VCaP (cell line): Measurements from ENCODE around the gene TOGARAM1.

Source experiments
- H3K27ac ChIP-seq: fragments of 450-650 bp; 2 replicates; pipeline ENCODE4 v1.5.1; 2017
- TF ChIP-seq, protein P1 (sequence below): fragments of 450-650 bp; conservative IDR thresholded peaks from 2 replicates; pipeline ENCODE4 v1.5.1; 2017; ENCODE audit warnings: mild to moderate bottlenecking, moderate library complexity

TOGARAM1 gene

DNA sequence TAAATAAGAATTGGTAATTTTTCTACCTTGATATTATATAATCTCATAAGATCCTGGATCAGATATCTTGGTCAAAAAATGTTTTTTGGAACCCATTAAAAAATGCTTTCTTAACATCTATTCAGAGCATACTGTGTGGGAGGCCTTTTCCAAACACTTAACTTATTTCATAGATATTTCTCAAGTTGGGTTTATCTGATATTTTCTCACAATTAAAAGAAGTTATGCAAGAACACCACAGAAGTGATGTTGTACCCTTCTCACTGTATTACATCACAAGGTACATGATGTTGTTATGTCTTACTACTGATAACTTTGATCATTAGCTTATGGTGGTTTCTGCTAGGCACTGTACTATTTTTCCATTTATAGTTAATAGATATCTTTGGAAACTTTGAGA is 98.6 kb downstream of the TOGARAM1 start:
- TF ChIP-seq, protein P1, sequence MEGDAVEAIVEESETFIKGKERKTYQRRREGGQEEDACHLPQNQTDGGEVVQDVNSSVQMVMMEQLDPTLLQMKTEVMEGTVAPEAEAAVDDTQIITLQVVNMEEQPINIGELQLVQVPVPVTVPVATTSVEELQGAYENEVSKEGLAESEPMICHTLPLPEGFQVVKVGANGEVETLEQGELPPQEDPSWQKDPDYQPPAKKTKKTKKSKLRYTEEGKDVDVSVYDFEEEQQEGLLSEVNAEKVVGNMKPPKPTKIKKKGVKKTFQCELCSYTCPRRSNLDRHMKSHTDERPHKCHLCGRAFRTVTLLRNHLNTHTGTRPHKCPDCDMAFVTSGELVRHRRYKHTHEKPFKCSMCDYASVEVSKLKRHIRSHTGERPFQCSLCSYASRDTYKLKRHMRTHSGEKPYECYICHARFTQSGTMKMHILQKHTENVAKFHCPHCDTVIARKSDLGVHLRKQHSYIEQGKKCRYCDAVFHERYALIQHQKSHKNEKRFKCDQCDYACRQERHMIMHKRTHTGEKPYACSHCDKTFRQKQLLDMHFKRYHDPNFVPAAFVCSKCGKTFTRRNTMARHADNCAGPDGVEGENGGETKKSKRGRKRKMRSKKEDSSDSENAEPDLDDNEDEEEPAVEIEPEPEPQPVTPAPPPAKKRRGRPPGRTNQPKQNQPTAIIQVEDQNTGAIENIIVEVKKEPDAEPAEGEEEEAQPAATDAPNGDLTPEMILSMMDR, result no peak
- no peak overlapping the region for H3K27ac ChIP-seq

DNA sequence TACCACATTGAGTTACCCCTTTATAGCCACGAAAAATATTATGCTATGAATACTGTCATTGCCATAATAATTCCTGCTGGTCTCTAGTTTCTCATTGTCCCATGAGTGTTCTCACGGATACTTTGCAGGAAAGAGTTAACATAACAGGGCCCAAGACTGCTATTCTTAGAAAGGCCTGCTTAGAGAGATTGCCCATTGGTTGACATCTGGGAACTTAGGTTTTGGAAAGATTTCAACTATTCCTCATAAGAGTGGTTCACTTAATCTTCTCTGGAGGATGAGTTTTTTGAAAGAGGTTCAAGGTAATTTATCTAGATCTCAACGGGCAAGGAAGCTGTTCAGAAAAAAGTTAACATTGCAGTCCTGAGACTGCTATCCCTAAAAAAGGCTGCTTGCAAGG is 103.5 kb downstream of the TOGARAM1 start:
- H3K27ac ChIP-seq, result no peak overlapping the region
- TF ChIP-seq, protein P1, result no peak

DNA sequence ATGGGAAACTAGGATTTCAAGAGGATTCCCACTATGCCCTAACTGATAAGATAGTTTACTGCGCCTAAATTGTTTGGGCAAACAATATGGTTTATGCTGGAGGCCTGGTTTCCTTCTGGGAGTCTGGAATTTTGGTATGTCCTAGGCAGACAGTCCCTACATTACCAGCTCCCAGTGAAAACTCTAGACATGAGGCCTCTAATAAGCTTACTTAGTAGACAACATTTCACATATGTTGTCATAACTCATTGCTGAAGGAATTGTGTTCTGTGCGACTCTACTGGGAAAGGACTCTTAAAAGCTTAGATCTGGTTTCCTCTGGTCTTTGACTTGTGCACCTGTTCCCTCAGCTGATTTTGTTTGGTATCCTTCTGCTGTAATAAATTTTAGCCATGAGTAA is 104.0 kb downstream of the TOGARAM1 start:
- TF ChIP-seq, protein P1, result no peak
- no peak overlapping the region for H3K27ac ChIP-seq

DNA sequence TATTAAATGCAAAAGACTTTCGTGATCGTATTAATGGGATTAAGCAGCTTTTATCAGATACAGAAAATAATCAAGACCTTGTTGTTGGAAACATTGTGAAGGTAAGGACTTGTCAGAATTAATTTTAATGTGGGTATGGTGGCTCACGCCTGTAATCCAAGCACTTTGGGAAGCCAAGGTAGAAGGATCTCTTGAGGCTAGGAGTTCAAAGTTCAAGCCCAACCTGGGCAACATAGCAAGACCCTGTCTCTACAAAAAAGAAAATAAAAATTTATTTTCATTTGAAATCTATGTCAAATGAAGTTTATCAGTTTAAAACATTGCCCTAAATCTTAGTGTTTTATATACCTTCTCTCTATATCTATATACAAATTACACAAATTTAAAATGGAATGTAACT is 104.7 kb downstream of the TOGARAM1 start:
- H3K27ac ChIP-seq, result no peak overlapping the region
- TF ChIP-seq, protein P1, result no peak

DNA sequence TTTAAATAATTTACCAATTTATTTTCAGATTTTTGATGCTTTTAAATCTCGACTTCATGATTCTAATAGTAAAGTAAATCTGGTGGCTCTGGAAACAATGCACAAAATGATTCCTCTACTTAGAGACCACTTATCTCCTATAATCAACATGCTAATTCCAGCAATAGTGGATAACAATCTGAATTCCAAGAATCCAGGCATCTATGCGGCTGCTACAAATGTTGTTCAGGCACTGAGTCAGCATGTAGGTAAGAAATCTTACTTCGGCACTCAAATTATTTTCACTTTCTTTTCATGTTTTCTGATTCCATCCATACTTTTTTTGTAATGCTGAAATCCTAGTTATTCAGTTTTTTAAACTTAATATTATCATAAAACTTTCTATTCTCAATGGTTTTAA is 106.4 kb downstream of the TOGARAM1 start:
- TF ChIP-seq, protein P1, result no peak
- H3K27ac ChIP-seq, result no peak overlapping the region

DNA sequence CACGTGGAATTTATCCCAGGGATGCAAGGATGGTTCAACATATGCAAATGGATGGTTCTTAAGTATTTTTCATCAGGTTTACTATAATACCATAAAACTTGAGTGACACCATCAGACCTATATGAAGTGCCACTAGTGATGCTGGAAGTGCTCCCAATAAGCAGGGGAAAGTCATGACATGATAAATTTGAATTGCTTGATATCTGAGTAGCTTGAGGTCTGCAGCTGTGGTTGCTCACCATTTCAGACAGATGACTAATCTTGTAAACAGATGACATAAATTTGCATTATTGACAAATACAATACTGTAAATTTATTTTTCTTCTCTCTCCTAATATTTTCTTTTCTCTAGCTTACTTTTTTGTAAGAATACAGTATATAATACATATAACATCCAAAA is 108.2 kb downstream of the TOGARAM1 start:
- H3K27ac ChIP-seq, result no peak overlapping the region
- TF ChIP-seq, protein P1, result no peak

DNA sequence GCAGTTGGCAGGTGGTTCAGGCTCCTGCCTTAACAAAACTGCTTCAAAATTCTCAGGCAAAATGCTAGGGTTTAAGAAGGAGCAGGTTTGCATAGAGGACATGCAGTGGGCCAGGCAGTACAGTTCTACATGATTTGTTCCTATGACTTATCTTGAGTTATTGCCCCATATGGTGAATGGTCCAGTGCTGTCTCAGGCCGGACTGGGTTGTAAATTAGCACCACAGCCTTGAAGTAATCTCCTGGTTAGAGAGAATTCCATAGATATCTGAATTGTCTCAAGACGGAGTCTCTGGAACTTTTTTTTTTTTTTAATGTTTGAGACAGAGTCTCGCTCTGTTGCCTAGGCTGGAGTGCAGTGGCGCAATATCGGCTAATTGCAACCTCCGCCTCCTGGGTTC is 110.1 kb downstream of the TOGARAM1 start:
- TF ChIP-seq, protein P1, result no peak

More for the DNA sequence above, 110.1 kb downstream of the TOGARAM1 start:
- no peak overlapping the region for H3K27ac ChIP-seq
